ENCODE data around the gene WFIKKN1. TPM values are rescaled to one million over a fixed set of nuclear protein-coding genes. Genes with fewer than 3 reads are reported as not detected.

WFIKKN1 gene
- total and polyA plus RNA-seq, 2 of the 13 experiments (the other 11 are each of a cell fraction or from before 2014, with no cell fraction given): 1.7 to 4.9 TPM

GRCh38 chr16:676913-677312 lies 46.1 kb downstream of the WFIKKN1 start (continued):
- no peak for TF ChIP-seq NR0B2 (CRISPR knock-in tag; IDR thresholded peaks at IDR 0.05)
- TF ChIP-seq TFAP4 (IDR thresholded peaks at IDR 0.05; ENCODE audit: borderline replicate concordance, low read depth): no peak
- TF ChIP-seq CENPBD1 (CRISPR knock-in tag; IDR thresholded peaks at IDR 0.05; ENCODE audit: borderline replicate concordance, low read depth): no peak
- no peak for TF ChIP-seq ZBTB14 (CRISPR knock-in tag; IDR thresholded peaks at IDR 0.05)
- TF ChIP-seq GABPB1 (CRISPR knock-in tag; IDR thresholded peaks at IDR 0.05): no peak
- TF ChIP-seq HNF1B (CRISPR knock-in tag; IDR thresholded peaks at IDR 0.05): no peak
- TF ChIP-seq KLF13 (CRISPR knock-in tag; IDR thresholded peaks at IDR 0.05): no peak
